Activated naive CD8-positive, alpha-beta T cell treated with anti-CD3 and anti-CD28 coated beads, Interleukin-2, amount 10 ng/mL, durations not matched to agents 7 days and 5 days (primary cell): ENCODE measurements around the gene AANAT. TPM values are rescaled to one million over a fixed set of nuclear protein-coding genes. Genes with fewer than 3 reads are reported as not detected.

Experiments
- ATAC-seq: fragments of 150-1000 bp; cut with Tn5 transposase; one replicate; pipeline ENCODE4 v1.10.0; 2021; ENCODE audit warnings: low read depth, moderate library complexity
- POLR2A ChIA-PET: fragments of 350-600 bp; sonication (Branson Sonifier 250); formaldehyde crosslinking; loops from one replicate; lab custom pipeline; 2021; ENCODE audit warnings: antibody characterized with exemption; lab: Charles Lee
- DNase-seq: peaks from one replicate; pipeline ENCODE4 v3.0.0; 2021
- H3K27ac Mint-ChIP-seq: one replicate; pipeline ENCODE4 v1.8.0; 2022; ENCODE audit warnings: mild to moderate bottlenecking, mixed read lengths
- H3K27me3 Mint-ChIP-seq: one replicate; pipeline ENCODE4 v1.8.0; 2022; ENCODE audit warnings: mild to moderate bottlenecking, moderate library complexity, mixed read lengths
- H3K36me3 Mint-ChIP-seq: one replicate; pipeline ENCODE4 v1.8.0; 2021; ENCODE audit warnings: mild to moderate bottlenecking, mixed read lengths
- H3K4me1 Mint-ChIP-seq: one replicate; pipeline ENCODE4 v1.8.0; 2021; ENCODE audit warnings: mixed read lengths
- H3K4me3 Mint-ChIP-seq: one replicate; pipeline ENCODE4 v1.8.0; 2022; ENCODE audit warnings: mild to moderate bottlenecking, moderate library complexity, mixed read lengths
- H3K9me3 Mint-ChIP-seq: one replicate; pipeline ENCODE4 v1.8.0; 2021; ENCODE audit warnings: mixed read lengths
- total RNA-seq, 2 experiments: library from RNA; stranded (reverse); gene quantifications; one replicate each; pipeline ENCODE4 v1.2.3, GENCODE V29; 2021

AANAT gene
- total RNA-seq, 2 experiments from 2014 or later = not detected

GRCh38 chr17:76491271-76492122 lies 24.1 kb downstream of the AANAT start:
- peak overlapping the region; percentile 98 for H3K27ac Mint-ChIP-seq
- H3K4me3 Mint-ChIP-seq = peak overlapping the region; percentile 86
- peak; percentile 57 for ATAC-seq
- no peaks in the 10 kb centered on the region for H3K27me3 Mint-ChIP-seq
- peaks cover 33% of the 10 kb centered on the region for H3K4me1 Mint-ChIP-seq
- peak; percentile 66 for DNase-seq
- H3K9me3 Mint-ChIP-seq = no peaks in the 10 kb centered on the region
- POLR2A ChIA-PET = interaction anchor here (0.9 to 4.9 kb wide), 9 partner anchors 8 to 138 kb away, joined by 3 to 35 read pairs (median 6); partner anchors contain the start of genes PRPSAP1 and RHBDF2
- H3K36me3 Mint-ChIP-seq = peaks cover 7% of the 10 kb centered on the region

GRCh38 chr17:76492123-76492988 lies 25.0 kb downstream of the AANAT start:
- Mint-ChIP-seq H3K36me3 (peaks cover 7% of the 10 kb centered on the region), H3K4me1 (peaks cover 39% of the 10 kb centered on the region), H3K4me3 (peak overlapping the region; percentile 86), H3K27me3 (no peaks in the 10 kb centered on the region), H3K9me3 (no peaks in the 10 kb centered on the region), H3K27ac (peak overlapping the region; percentile 98)
- POLR2A ChIA-PET = interaction anchor here (0.6 to 4.9 kb wide), 13 partner anchors 7 to 1754 kb away, joined by 3 to 35 read pairs (median 4); partner anchors contain the start of genes PRPSAP1 and RHBDF2
- peak; percentile 65 for DNase-seq
- peak; percentile 28 for ATAC-seq

- Mint-ChIP-seq H3K4me3 (peak overlapping the region; percentile 86), H3K9me3 (no peaks in the 10 kb centered on the region), H3K36me3 (peaks cover 2% of the 10 kb centered on the region), H3K27me3 (no peaks in the 10 kb centered on the region), H3K27ac (peak overlapping the region; percentile 98), H3K4me1 (peaks cover 40% of the 10 kb centered on the region)
- ATAC-seq = peak; percentile 59
- DNase-seq = peak; percentile 61
- POLR2A ChIA-PET = interaction anchor here (0.6 to 4.9 kb wide), 12 partner anchors 9 to 1755 kb away, joined by 3 to 35 read pairs (median 4); partner anchors contain the start of genes PRPSAP1 and RHBDF2
Measured at GRCh38 chr17:76492989-76493501, 25.6 kb downstream of the AANAT start.

GRCh38 chr17:76493505-76494167 lies 26.2 kb downstream of the AANAT start:
- H3K36me3 Mint-ChIP-seq = peaks cover 2% of the 10 kb centered on the region
- no peaks in the 10 kb centered on the region for H3K27me3 Mint-ChIP-seq
- H3K9me3 Mint-ChIP-seq = no peaks in the 10 kb centered on the region
- peak; percentile 27 for ATAC-seq
- POLR2A ChIA-PET = interaction anchor here (0.6 to 4.9 kb wide), 9 partner anchors 9 to 1755 kb away, joined by 3 to 35 read pairs (median 3); partner anchors contain the start of gene RHBDF2
- H3K27ac Mint-ChIP-seq = peak overlapping the region; percentile 98
- peaks cover 42% of the 10 kb centered on the region for H3K4me1 Mint-ChIP-seq
- peak overlapping the region; percentile 86 for H3K4me3 Mint-ChIP-seq
- peak; percentile 63 for DNase-seq

- H3K4me3 Mint-ChIP-seq = no peak overlapping the region
- DNase-seq = no peak
- H3K27me3 Mint-ChIP-seq = no peaks in the 10 kb centered on the region
- H3K9me3 Mint-ChIP-seq = no peaks in the 10 kb centered on the region
- H3K27ac Mint-ChIP-seq = peak overlapping the region; percentile 30
- ATAC-seq = no peak
- H3K4me1 Mint-ChIP-seq = peaks cover 49% of the 10 kb centered on the region
- POLR2A ChIA-PET = no interaction called here
- no peaks in the 10 kb centered on the region for H3K36me3 Mint-ChIP-seq
Measured at GRCh38 chr17:76495663-76496400, 28.4 kb downstream of the AANAT start.

- ATAC-seq (no peak), DNase-seq (no peak)
- Mint-ChIP-seq H3K27me3 (no peaks in the 10 kb centered on the region), H3K4me1 (peaks cover 47% of the 10 kb centered on the region), H3K27ac (peak overlapping the region; percentile 34), H3K9me3 (no peaks in the 10 kb centered on the region), H3K36me3 (no peaks in the 10 kb centered on the region), H3K4me3 (no peak overlapping the region)
- POLR2A ChIA-PET = no interaction called here
Measured at GRCh38 chr17:76496464-76496863, 29.1 kb downstream of the AANAT start.

- POLR2A ChIA-PET = interaction anchor here (0.7 to 1.1 kb wide), 2 partner anchors 8 to 147 kb away, joined by 3 to 5 read pairs; no protein-coding TSS in a partner anchor
- ATAC-seq (no peak), DNase-seq (no peak)
- H3K36me3 Mint-ChIP-seq = no peaks in the 10 kb centered on the region
- H3K27ac Mint-ChIP-seq = peak overlapping the region; percentile 30
- H3K27me3 Mint-ChIP-seq = no peaks in the 10 kb centered on the region
- H3K9me3 Mint-ChIP-seq = no peaks in the 10 kb centered on the region
- H3K4me3 Mint-ChIP-seq = no peak overlapping the region
- peaks cover 46% of the 10 kb centered on the region for H3K4me1 Mint-ChIP-seq
Measured at GRCh38 chr17:76497699-76497978, 30.2 kb downstream of the AANAT start.

GRCh38 chr17:76497979-76498875 lies 30.8 kb downstream of the AANAT start:
- POLR2A ChIA-PET = interaction anchor here (0.7 to 2.3 kb wide), 4 partner anchors 7 to 147 kb away, joined by 3 to 11 read pairs (median 6); no protein-coding TSS in a partner anchor
- peaks cover 40% of the 10 kb centered on the region for H3K4me1 Mint-ChIP-seq
- no peaks in the 10 kb centered on the region for H3K36me3 Mint-ChIP-seq
- H3K27ac Mint-ChIP-seq = peak overlapping the region; percentile 71
- peak overlapping the region; percentile 60 for H3K4me3 Mint-ChIP-seq
- no peak for ATAC-seq
- H3K9me3 Mint-ChIP-seq = no peaks in the 10 kb centered on the region
- DNase-seq = no peak
- H3K27me3 Mint-ChIP-seq = no peaks in the 10 kb centered on the region

- H3K27me3 Mint-ChIP-seq = no peaks in the 10 kb centered on the region
- H3K27ac Mint-ChIP-seq = peak overlapping the region; percentile 71
- H3K4me1 Mint-ChIP-seq = peaks cover 36% of the 10 kb centered on the region
- no peaks in the 10 kb centered on the region for H3K9me3 Mint-ChIP-seq
- H3K4me3 Mint-ChIP-seq = peak overlapping the region; percentile 60
- no peak for ATAC-seq
- H3K36me3 Mint-ChIP-seq = no peaks in the 10 kb centered on the region
- POLR2A ChIA-PET = interaction anchor here (1.5 to 2.3 kb wide), 3 partner anchors 8 to 19 kb away, joined by 6 to 11 read pairs (median 6); no protein-coding TSS in a partner anchor
- no peak for DNase-seq
Measured at GRCh38 chr17:76498876-76499251, 31.5 kb downstream of the AANAT start.

- ATAC-seq (no peak), DNase-seq (no peak)
- Mint-ChIP-seq H3K27me3 (no peaks in the 10 kb centered on the region), H3K36me3 (no peaks in the 10 kb centered on the region), H3K27ac (peak overlapping the region; percentile 48), H3K9me3 (no peaks in the 10 kb centered on the region), H3K4me1 (peaks cover 36% of the 10 kb centered on the region), H3K4me3 (peak overlapping the region; percentile 60)
- POLR2A ChIA-PET = interaction anchor here (1.2 to 2.3 kb wide), 4 partner anchors 8 to 40 kb away, joined by 3 to 11 read pairs (median 6); no protein-coding TSS in a partner anchor
Measured at GRCh38 chr17:76499267-76499667, 31.9 kb downstream of the AANAT start.

- DNase-seq = no peak
- Mint-ChIP-seq H3K36me3 (no peaks in the 10 kb centered on the region), H3K27me3 (no peaks in the 10 kb centered on the region), H3K4me3 (peak overlapping the region; percentile 91), H3K9me3 (no peaks in the 10 kb centered on the region), H3K4me1 (peaks cover 36% of the 10 kb centered on the region), H3K27ac (peak overlapping the region; percentile 68)
- ATAC-seq = no peak
- POLR2A ChIA-PET = interaction anchor here (1.2 to 2.3 kb wide), 4 partner anchors 9 to 41 kb away, joined by 3 to 11 read pairs (median 6); no protein-coding TSS in a partner anchor
Measured at GRCh38 chr17:76500074-76500746, 32.8 kb downstream of the AANAT start.
